Hepatocyte (in vitro differentiated cells): ENCODE data around the gene LEAP2.

Experiments
- CTCF ChIP-seq: fragments of 200-600 bp; sonication (generic); IDR thresholded peaks from 2 replicates; pipeline ENCODE4 v1.5.1; 2016; ENCODE audit warnings: antibody characterized with exemption, mild to moderate bottlenecking; ENCODE audit not compliant: poor library complexity
- EZH2 ChIP-seq: fragments of 200-600 bp; sonication (generic); IDR thresholded peaks from 2 replicates; pipeline ENCODE4 v1.6.1; 2016; ENCODE audit warnings: antibody characterized with exemption, mild to moderate bottlenecking, borderline replicate concordance
- EZH2phosphoT487 ChIP-seq: fragments of 200-600 bp; sonication (generic); IDR thresholded peaks from one replicate; pipeline ENCODE4 v1.6.1; 2018; ENCODE audit warnings: antibody characterized with exemption, mild to moderate bottlenecking, low read depth, moderate library complexity; ENCODE audit not compliant: unreplicated experiment, severe bottlenecking

GRCh38 chr5:132853790-132854189 is 19.7 kb upstream of the LEAP2 start:
- no peak for TF ChIP-seq CTCF
- TF ChIP-seq EZH2phosphoT487: no peak
- TF ChIP-seq EZH2: no peak
